ENCODE data around the gene RPS6KA2. TPM values are rescaled to one million over a fixed set of nuclear protein-coding genes. Genes with fewer than 3 reads are reported as not detected.

RPS6KA2 gene
- total and polyA plus RNA-seq, 2 donors (not counting 3 experiments of a cell fraction or from before 2014, with no cell fraction given) = 54.5 to 75.8 TPM

DNA sequence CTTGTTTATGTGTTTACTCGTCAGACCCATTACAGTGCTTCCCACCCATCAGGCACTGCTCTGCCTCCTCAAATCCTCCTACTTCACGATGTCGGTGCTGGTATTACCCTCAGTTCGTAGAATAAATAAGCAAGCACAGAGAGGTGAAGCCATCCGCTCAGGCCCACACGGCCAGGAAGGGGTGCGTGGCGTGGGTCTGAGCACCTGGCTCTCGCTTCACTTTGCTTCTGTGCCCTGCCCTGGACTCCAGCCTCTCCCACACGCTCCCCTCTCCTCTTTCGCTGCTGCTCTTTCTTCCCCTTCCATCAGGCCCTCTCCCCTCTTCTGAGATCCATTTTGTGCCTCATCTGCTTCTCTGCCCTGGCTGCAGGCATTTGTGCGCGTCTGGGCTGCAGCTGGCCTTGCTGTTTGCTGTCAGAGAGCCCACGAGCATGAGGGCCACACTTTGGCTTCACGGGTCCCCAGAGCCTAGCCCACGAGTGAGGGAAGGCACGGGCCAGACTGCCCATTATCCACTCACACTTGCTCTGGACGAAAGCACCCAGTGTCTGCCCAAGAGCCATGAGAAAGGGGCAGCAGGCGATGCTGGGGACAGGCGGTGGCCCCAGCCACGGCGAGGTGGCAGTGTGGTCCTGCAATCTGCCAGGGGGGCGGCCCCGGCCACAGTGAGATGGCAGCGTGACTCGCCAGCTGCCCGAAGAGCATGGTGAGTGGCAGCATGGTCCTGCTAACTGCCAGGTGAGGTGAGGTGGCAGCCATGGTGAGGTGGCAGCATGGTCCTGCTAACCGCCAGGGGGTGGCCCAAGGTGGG, 148.1 kb downstream of the RPS6KA2 start:
- Histone ChIP-seq H2AFZ (ENCODE audit: low read depth, low read length) (no peak overlapping the region), H3K4me1 (ENCODE audit: control insufficient read depth, extremely low read depth, insufficient read depth, low read length) (no peaks in the 10 kb centered on the region), H3K4me2 (ENCODE audit: insufficient read depth, low read length) (no peak overlapping the region), H4K20me1 (replicated peaks; ENCODE audit: control insufficient read depth, extremely low read depth, insufficient read depth, low read length) (no peaks in the 10 kb centered on the region), H3K9ac (replicated peaks; ENCODE audit: extremely low read depth, insufficient read depth, low read length) (no peak overlapping the region), H3K4me3 (replicated peaks in 1 of 3; ENCODE audit: insufficient read depth in 1 of 3, low read depth in 1 of 3, low read length in 3 of 3) (no peak overlapping the region), H3K27ac (ENCODE audit: insufficient read depth, low read depth, low read length) (no peak overlapping the region), H3K36me3 (ENCODE audit: control insufficient read depth in 2 of 2, extremely low read depth in 1 of 2, insufficient read depth in 2 of 2, low read length in 2 of 2) (peaks cover 0 to 30% of the 10 kb centered on the region in 2 experiments), H3K27me3 (ENCODE audit: control insufficient read depth in 2 of 2, insufficient read depth in 2 of 2, low read length in 2 of 2) (no peaks in the 10 kb centered on the region), H3K9me3 (replicated peaks; ENCODE audit: control insufficient read depth, insufficient read depth, low read length) (no peaks in the 10 kb centered on the region), H3K9me1 (replicated peaks; ENCODE audit: control insufficient read depth, extremely low read depth, insufficient read depth, low read length) (no peaks in the 10 kb centered on the region), H3K79me2 (ENCODE audit: control insufficient read depth, insufficient read depth, low read length) (no peaks in the 10 kb centered on the region)
- TF ChIP-seq MYC (IDR thresholded peaks at IDR 0.05; ENCODE audit: low read depth, low read length) (no peak), GATA2 (IDR thresholded peaks at IDR 0.05; ENCODE audit: insufficient read depth, insufficient read length, low read depth, low read length) (no peak), POLR2A (IDR thresholded peaks at IDR 0.05; ENCODE audit: low read depth, low read length) (no peak), EZH2 (IDR thresholded peaks at IDR 0.05; ENCODE audit: borderline replicate concordance, low read depth, low read length, severe bottlenecking) (no peak), CTCF (IDR thresholded peaks at IDR 0.05; ENCODE audit: extremely low read depth in 1 of 2, insufficient read depth in 1 of 2, low read depth in 1 of 2, low read length in 2 of 2) (no peak), JUN (IDR thresholded peaks at IDR 0.05; ENCODE audit: borderline replicate concordance, insufficient read depth, insufficient read length, low read depth) (no peak), POLR2AphosphoS5 (IDR thresholded peaks at IDR 0.05; ENCODE audit: insufficient read depth, low read depth, low read length) (no peak), FOS (IDR thresholded peaks at IDR 0.05; ENCODE audit: borderline replicate concordance, insufficient read depth, low read length) (no peak)
- TF ChIP-seq, protein P1, sequence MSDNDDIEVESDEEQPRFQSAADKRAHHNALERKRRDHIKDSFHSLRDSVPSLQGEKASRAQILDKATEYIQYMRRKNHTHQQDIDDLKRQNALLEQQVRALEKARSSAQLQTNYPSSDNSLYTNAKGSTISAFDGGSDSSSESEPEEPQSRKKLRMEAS (IDR thresholded peaks at IDR 0.05; ENCODE audit: insufficient read depth, insufficient read length) = no peak
- POLR2A ChIA-PET = no interaction called here
- BruUV-seq (replicated peaks) = no TSS peak
- intact Hi-C loops (cut with micrococcal nuclease) = no loop called here
- no peak for FAIRE-seq
- dilution Hi-C loops (cut with MboI; ENCODE audit: extremely low pct_ligation_motif_present, low sequenced_read_pairs) = no loop called here
- CTCF ChIA-PET = no interaction called here
- DNase-seq (ENCODE audit: low read depth, low spot score) = no peak

All from endothelial cell of umbilical vein (primary cell).